Measurements from ENCODE around the gene MEG3. TPM values are rescaled to one million over a fixed set of nuclear protein-coding genes. Genes with fewer than 3 reads are reported as not detected.
"Not testable (repeated sequence)": the region's sequence is repeated elsewhere in the genome, so short reads cannot be mapped to it uniquely, and the experiment has no call there.

MEG3 gene
- total RNA-seq, 1 experiment from 2014 or later: 419 TPM

DNA sequence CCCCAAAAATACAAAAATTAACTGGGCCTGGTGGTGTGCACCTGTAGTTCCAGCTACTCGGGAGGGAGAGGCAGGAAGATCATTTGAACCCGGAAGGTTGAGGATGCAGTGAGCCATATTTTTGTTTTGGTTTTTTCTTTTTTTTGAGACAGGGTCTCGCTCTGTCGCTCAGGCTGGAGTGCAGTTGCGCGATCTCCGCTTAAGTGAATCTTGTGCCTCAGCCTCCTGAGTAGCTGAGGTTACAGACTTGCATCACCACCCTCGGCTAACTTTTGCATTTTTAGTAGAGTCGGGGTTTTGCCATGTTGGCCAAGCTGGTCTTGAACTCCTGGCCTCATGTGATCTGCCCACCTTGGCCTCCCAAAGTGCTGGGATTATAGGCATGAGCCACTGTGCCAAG, 24.5 kb upstream of the MEG3 start:
- not testable (repeated sequence) for H3K36me3 ChIP-seq; H3K27ac ChIP-seq; H3K9me3 ChIP-seq (replicated peaks); H3K27me3 ChIP-seq; H3K4me3 ChIP-seq; DNase-seq
- peaks cover 15% of the 10 kb centered on the region; the same call in 1 of the 2 replicates for H3K4me1 ChIP-seq

DNA sequence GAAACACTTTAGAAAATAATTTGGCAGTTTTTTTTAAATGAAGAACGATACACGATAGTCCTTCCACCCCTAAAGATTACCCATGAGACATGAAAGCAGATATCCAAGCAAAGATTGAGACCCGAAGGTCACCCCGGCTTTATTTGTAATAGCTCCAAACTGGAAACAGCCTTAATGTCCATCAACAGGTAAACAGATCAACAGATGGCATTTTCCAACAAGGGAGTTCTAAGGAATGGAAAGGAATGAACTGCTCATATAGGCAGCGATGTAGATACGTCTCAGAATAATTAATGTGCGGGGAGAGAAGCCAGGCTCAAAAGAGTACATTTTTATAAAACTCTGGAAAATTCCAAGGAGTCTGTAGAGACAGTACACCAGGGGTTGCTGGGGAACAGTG, 23.7 kb upstream of the MEG3 start:
- H3K27ac ChIP-seq: no peak overlapping the region; the same call in 1 of the 2 replicates
- no peaks in the 10 kb centered on the region for H3K9me3 ChIP-seq (replicated peaks)
- H3K4me1 ChIP-seq: peaks cover 15% of the 10 kb centered on the region; the same call in 1 of the 2 replicates
- no peaks in the 10 kb centered on the region for H3K27me3 ChIP-seq
- DNase-seq: no peak
- H3K4me3 ChIP-seq: no peak overlapping the region
- no peaks in the 10 kb centered on the region for H3K36me3 ChIP-seq

DNA sequence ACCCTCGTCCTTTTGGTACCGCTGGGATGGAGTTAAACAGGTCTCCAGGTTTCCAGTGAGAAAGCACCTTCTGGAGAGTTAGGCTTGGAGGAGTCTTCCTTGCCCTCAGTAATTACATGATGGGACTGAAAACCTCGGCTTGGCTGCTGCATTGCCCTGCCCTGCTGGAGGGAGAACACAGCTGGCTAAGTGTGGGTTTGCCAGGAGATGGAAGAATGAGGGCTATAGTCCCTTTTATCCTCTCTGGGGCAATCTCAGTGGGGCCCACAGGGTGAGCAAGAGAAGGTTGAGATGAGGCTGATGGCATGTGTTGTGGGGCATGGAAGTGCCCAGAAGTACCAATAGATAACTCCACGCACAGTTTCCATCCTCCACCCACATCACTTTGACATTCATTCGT, 23.2 kb upstream of the MEG3 start:
- no peaks in the 10 kb centered on the region for H3K36me3 ChIP-seq
- no peaks in the 10 kb centered on the region for H3K27me3 ChIP-seq
- H3K9me3 ChIP-seq (replicated peaks): no peaks in the 10 kb centered on the region
- H3K4me1 ChIP-seq: peaks cover 15% of the 10 kb centered on the region; the same call in 1 of the 2 replicates
- DNase-seq: peak; percentile 40 to 71
- peak overlapping the region; percentile 66 for H3K27ac ChIP-seq
- H3K4me3 ChIP-seq: no peak overlapping the region

DNA sequence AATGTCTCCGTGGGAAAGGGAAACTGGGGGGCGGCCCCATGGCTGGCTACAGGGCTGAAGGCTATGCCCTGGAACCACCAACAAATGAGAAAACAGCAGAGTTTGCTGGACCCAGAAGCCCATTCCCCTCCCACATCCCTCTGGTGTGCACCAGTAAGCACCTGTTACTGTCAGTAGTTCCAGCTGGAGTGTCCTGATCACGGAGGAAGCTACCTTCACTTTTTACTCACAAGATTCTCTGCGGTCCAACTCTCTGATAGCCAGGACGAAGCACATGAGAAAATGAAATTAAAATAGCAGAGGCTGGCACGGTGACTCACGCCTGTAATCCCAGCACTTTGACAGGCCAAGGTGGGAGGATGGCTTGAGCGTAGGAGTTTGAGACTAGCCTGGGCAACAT, 22.7 kb upstream of the MEG3 start:
- DNase-seq: peak; percentile 84 to 93
- Histone ChIP-seq H3K9me3 (replicated peaks) (0 out of 2 replicates have a peak, but pooled peaks cover 4% of the 10 kb centered on the region), H3K36me3 (no peaks in the 10 kb centered on the region), H3K27me3 (no peaks in the 10 kb centered on the region), H3K27ac (peak overlapping the region; percentile 66), H3K4me3 (peak overlapping the region; percentile 10), H3K4me1 (peaks cover 15% of the 10 kb centered on the region; the same call in 1 of the 2 replicates)

DNA sequence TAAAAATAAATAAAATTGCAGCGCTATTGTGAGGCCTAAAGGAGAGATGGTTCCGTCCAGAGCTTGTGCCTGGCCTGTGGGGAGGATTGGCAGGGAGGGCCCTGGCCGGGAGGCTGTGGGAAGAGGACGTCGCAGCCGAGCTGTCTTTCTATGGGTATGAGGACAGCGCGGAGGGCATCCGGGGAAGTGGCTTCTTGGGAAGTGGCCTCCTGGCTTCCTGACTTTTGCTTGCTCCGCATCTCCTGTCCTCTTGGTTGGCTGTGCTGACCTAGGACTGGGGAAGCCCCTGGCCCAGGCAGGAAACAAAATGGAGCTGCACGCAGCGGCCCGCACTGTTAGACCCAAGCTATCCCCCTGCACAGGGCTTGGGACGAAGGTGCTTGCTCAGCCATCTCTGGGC, 22.2 kb upstream of the MEG3 start:
- Histone ChIP-seq H3K9me3 (replicated peaks) (peaks cover 6% of the 10 kb centered on the region; the same call in 1 of the 2 replicates), H3K4me3 (peak overlapping the region; percentile 10; the same call in 1 of the 2 replicates), H3K27me3 (no peaks in the 10 kb centered on the region), H3K36me3 (no peaks in the 10 kb centered on the region), H3K4me1 (peaks cover 15% of the 10 kb centered on the region; the same call in 1 of the 2 replicates), H3K27ac (peak overlapping the region; percentile 66)
- DNase-seq: no peak

DNA sequence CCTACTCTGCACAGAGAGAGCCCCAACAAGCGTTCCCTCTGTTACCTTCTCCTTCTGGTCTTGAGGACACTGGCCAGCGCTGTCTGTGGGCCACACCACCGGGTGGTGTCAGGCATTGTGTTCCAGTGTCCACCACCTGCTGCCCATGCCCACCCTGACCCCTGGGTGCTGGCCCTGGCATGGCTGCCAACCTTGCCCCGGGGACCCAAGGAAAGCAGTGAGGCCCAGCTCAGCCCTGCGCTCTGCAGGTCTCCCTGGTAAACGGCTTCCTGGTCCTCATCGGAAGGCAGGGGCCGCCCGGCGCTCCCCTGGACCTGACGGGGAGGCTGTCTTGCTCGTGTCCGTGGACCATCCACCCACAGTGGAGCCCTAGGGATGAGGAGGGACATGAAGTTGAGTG, 21.8 kb upstream of the MEG3 start:
- H3K36me3 ChIP-seq: no peaks in the 10 kb centered on the region
- H3K4me1 ChIP-seq: peaks cover 15% of the 10 kb centered on the region; the same call in 1 of the 2 replicates
- H3K9me3 ChIP-seq (replicated peaks): peaks cover 8% of the 10 kb centered on the region
- DNase-seq: no peak
- no peaks in the 10 kb centered on the region for H3K27me3 ChIP-seq
- H3K27ac ChIP-seq: peak overlapping the region; percentile 66
- no peak overlapping the region for H3K4me3 ChIP-seq

DNA sequence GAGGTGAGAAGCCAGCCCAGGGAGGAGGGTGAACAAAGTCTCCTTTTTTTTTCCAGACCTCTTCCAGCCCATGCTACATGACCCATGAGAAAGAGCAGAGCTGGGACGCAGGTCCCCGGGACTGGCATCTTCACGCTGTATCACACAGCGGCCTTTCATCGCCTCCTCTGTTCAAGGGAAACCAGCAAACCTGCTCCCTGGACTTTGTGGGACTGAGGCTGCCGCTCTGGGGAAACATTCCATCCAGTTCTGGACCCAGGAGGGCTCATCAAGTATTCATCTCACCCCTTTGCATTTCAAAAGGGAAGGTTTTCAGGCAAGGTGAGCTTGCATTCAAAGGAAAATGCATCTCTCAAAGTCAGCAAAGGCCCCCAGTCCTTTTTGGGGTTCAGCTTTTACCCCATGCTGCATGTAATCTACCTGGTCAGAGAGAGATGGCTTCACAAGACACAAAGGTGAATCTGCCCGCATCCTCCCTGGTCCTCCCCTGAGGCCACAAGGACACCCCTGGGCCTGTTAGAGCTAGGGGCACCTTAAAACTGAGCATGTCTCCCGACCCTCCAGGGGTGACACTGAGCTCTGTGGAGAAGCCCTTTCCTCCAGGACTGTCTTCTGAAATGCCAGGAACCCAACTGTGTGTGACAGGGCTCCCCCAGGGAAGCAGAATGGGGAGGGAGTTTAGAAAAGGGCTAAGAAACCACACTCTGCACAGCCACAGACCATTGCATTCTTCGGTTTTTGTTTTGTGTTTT, 21.2 kb upstream of the MEG3 start:
- no peak overlapping the region for H3K27ac ChIP-seq
- peaks cover 15% of the 10 kb centered on the region; the same call in 1 of the 2 replicates for H3K4me1 ChIP-seq
- H3K27me3 ChIP-seq: no peaks in the 10 kb centered on the region
- no peak overlapping the region for H3K4me3 ChIP-seq
- no peak for DNase-seq
- no peaks in the 10 kb centered on the region for H3K36me3 ChIP-seq
- H3K9me3 ChIP-seq (replicated peaks): peaks cover 12% of the 10 kb centered on the region

DNA sequence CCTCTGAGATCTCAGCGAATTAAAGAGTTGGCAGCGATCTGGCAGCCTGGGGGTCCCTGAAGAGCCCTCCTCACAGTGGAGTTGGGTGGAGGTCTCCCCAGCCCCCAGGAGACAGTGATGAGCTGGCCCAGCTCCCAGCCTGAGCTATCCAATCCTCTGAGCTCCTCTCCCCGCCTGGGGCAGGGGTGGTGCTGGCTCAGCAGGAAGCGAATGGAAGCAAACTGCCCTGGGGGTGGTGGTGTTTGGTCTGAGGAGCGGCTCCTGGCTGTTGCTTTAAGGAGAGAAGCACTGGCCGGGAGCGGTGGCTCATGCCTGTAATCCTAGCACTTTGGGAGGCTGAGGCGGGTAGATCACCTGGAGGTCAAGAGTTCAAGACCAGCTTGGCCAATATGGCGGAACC, 19.5 kb upstream of the MEG3 start:
- no peak for DNase-seq
- no peak overlapping the region for H3K27ac ChIP-seq
- H3K9me3 ChIP-seq (replicated peaks): peaks cover 12% of the 10 kb centered on the region
- no peaks in the 10 kb centered on the region for H3K36me3 ChIP-seq
- H3K27me3 ChIP-seq: no peaks in the 10 kb centered on the region
- H3K4me1 ChIP-seq: peaks cover 17% of the 10 kb centered on the region; the same call in 1 of the 2 replicates
- H3K4me3 ChIP-seq: no peak overlapping the region

DNA sequence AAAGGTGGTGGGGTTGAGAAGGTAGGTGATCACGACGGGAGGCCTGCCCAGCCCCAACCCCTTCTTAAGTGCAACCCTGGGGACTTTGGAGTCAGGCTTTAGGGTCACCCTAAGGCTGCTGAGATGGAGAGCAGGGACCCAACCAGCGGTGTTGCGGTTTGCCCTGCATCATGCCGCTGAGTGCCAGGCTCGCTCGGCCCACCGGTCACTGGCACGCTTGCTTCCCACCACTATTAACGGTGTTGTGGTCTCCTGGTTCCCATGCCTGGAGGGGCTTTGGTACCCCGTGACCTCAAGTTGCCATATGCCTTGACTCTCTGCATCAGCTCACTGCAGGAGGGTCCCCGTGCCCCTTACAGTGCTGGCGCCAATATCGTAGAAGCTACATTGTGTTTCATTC, 18.4 kb upstream of the MEG3 start:
- no peaks in the 10 kb centered on the region for H3K27me3 ChIP-seq
- peaks cover 26% of the 10 kb centered on the region for H3K4me1 ChIP-seq
- no peak overlapping the region for H3K27ac ChIP-seq
- H3K4me3 ChIP-seq: no peak overlapping the region
- peaks cover 12% of the 10 kb centered on the region for H3K9me3 ChIP-seq (replicated peaks)
- DNase-seq: no peak
- H3K36me3 ChIP-seq: no peaks in the 10 kb centered on the region

DNA sequence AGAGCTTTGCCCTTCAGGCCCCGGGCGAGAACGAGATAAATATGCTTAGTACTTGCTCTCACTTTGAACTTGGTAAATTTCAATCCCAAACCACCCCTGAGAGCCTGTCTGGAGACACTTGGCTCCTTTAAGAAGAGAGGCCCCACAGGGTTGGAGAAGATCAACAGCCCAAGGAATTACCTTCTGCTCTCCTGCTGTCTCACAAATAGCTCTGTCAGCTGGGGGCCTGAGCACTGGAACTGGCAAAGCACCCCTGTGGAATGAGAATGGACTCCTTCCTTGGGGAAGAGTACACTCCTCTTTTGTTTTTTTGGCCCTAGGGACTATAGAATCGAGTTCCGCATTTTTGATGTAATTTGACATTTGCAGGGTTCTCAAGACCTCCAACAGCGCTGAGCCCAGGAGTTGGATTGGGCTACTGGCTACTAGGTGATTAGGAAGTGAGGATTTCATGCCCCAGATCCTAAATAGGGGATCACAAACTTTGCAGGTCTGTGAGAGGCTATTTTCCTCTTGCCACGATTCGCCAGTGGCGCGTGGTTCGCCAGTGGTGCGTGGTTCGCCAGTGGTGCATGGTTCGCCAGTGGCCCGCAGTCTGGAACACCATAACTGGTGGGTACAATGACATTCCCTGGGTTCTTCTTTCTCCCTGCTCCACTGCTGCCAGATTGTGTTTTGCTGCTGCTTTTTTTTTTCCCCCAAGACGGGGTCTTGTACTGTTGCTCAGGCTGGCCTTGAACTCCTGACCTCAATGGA, 17.8 kb upstream of the MEG3 start:
- H3K27me3 ChIP-seq: no peaks in the 10 kb centered on the region
- no peak for DNase-seq

DNA sequence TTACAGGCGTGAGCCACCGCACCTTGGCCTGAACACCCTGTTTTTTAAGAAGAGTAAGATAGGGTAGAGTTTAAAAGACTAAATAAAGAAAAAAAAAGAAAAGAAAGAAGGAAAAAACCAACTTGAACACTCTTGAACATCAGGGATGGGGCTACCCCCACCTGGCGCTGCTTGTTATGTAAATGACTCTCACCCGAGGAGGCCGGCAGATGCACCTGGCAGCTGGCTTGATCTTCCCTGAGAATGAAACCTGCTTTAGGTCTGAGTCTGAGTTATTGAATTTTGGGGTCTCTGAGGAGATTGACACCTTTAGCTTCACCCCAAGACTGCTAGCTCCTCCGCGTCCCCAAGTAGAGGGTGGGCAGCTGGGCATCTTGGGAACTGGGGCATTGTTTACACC, 15.5 kb upstream of the MEG3 start:
- DNase-seq: peak in 1 of 2 experiments; percentile 34
- peak overlapping the region; percentile 83 for H3K27ac ChIP-seq
- no peaks in the 10 kb centered on the region for H3K27me3 ChIP-seq
- no peaks in the 10 kb centered on the region for H3K36me3 ChIP-seq
- H3K4me3 ChIP-seq: no peak overlapping the region
- H3K4me1 ChIP-seq: peaks cover 18% of the 10 kb centered on the region
- peaks cover 12% of the 10 kb centered on the region for H3K9me3 ChIP-seq (replicated peaks)

More for the DNA sequence above, 17.8 kb upstream of the MEG3 start:
- Histone ChIP-seq H3K27ac (no peak overlapping the region), H3K36me3 (no peaks in the 10 kb centered on the region), H3K9me3 (replicated peaks) (peaks cover 12% of the 10 kb centered on the region), H3K4me3 (no peak overlapping the region), H3K4me1 (peaks cover 22% of the 10 kb centered on the region)

DNA sequence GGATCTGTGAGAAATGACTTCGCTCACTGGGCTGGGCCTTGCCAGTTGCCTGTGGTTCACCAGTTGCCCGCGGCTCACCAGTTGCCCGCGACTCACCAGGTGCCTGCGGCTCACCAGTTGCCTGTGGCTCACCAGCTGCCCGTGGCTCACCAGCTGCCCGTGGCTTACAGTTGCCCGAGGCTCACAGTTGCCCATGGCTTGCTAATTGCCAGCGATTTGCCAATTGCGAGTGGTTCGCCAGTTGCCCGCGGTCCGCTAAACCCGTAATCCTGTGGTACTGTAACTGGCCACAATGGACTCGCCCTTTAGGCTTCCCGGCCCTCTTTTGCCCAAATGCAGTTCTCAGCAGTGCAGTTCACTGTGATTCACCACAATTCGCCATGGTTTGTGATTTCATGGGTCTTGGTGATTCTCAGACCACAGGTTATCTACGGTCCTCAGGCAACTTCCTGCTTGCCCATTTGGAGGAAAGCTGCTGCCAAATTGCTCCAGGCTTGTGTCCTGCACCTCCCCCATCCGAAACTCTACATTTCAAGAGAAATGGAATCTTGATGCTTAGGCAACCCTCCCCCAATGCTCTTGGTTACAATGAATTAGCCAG, 15.0 kb upstream of the MEG3 start:
- Histone ChIP-seq H3K9me3 (replicated peaks) (peaks cover 12% of the 10 kb centered on the region), H3K4me1 (peaks cover 23% of the 10 kb centered on the region), H3K36me3 (no peaks in the 10 kb centered on the region), H3K27ac (peak overlapping the region; percentile 83), H3K4me3 (no peak overlapping the region), H3K27me3 (no peaks in the 10 kb centered on the region)
- peak; percentile 69 to 78 for DNase-seq

DNA sequence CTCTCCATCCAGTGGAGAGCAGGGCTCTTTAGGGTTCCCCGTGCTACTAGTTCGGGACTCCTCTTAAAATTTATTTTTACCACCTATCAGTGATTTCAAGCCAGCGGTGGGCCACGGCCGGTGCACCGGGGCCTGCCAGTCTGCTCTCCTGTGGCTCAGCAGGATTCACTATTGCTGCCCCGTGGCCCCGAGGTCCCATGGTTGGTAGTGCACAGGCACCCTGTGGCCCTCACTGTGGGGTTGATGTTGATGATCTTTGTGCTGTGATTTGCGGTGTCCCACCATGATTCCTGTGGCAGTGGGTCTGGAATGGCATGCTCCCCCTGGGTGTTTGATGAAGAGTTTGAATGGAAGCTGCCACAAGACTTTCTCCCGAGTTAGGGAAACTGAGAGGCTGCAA, 12.6 kb upstream of the MEG3 start:
- Histone ChIP-seq H3K4me1 (peaks cover 41% of the 10 kb centered on the region), H3K4me3 (no peak overlapping the region), H3K36me3 (no peaks in the 10 kb centered on the region), H3K9me3 (replicated peaks) (peaks cover 8% of the 10 kb centered on the region), H3K27me3 (no peaks in the 10 kb centered on the region), H3K27ac (no peak overlapping the region)
- DNase-seq: no peak

DNA sequence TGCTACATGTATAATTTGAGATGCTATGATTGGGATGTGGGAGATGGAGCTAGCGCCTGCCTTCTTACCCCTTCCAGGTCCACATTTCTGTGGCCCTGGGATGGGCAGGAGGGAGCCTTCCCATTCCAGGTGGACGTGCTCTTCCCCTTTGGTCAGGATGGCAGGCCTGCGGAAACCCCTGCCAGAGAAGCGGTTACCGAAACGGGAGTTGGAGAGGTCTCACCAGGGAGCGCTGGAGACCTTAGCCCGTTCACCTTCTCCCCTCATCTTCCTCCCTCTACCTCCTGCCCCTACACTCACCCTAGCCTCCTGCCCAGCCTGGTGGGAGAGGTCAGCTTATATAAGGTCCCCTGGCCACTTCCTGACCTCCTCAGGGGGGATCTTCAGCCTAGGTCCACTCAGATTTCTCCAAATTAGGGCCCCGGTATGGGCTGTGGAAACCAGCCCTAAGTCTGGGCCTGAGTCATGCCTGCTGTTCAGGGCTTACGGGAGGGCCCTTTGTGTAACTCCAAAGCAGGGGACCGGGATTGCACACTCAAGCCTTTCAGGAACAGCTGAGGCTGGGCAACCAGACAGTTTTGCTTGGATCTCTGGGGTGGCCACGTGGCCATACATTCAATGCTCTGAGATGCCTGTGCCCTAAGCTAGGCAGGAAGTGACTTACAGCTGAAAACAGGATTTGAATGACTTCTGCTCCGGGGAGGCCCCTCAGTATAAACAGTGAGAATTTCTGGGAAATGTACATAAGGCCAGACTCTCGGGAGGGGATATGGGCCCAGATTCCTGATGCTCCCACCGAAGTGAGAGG, 10.2 kb upstream of the MEG3 start:
- H3K27ac ChIP-seq: peak overlapping the region; percentile 88
- no peaks in the 10 kb centered on the region for H3K9me3 ChIP-seq (replicated peaks)
- peak; percentile 92 to 96 for DNase-seq
- H3K4me3 ChIP-seq: no peak overlapping the region
- peaks cover 49% of the 10 kb centered on the region for H3K4me1 ChIP-seq
- H3K36me3 ChIP-seq: no peaks in the 10 kb centered on the region
- no peaks in the 10 kb centered on the region for H3K27me3 ChIP-seq

All from SJCRH30 (cell line).